CD4-positive, alpha-beta memory T cell (primary cell): ENCODE measurements around the gene PLA2G4E. TPM values are rescaled to one million over a fixed set of nuclear protein-coding genes. Genes with fewer than 3 reads are reported as not detected.

Experiments
- CTCF ChIA-PET: fragments of 350-600 bp; sonication (Branson Sonifier 250); formaldehyde crosslinking; loops from one replicate; lab custom pipeline; 2021; ENCODE audit warnings: inconsistent platforms; ENCODE audit not compliant: partially characterized antibody; lab: Charles Lee
- POLR2A ChIA-PET: fragments of 350-600 bp; sonication (Branson Sonifier 250); formaldehyde crosslinking; loops from one replicate; lab custom pipeline; 2021; ENCODE audit not compliant: partially characterized antibody; lab: Charles Lee
- DNase-seq, 5 donors: peaks; one replicate each; pipeline versions ENCODE4 v3.0.0 to v3.0.0-alpha.2; 2020 to 2022; ENCODE audit warnings: mixed read lengths in 1 of 5
- H3K27ac ChIP-seq: one replicate; pipeline ENCODE4 v1.7.0; 2013; ENCODE audit warnings: low read depth, low read length
- H3K27me3 ChIP-seq: 2 replicates; pipeline ENCODE4 v1.7.0; 2013; ENCODE audit warnings: mild to moderate bottlenecking, low read length, moderate library complexity; ENCODE audit not compliant: insufficient read depth
- H3K36me3 ChIP-seq: 2 replicates; pipeline ENCODE4 v1.7.0; 2013; ENCODE audit warnings: mild to moderate bottlenecking, low read length, moderate library complexity; ENCODE audit not compliant: insufficient read depth
- H3K4me1 ChIP-seq: 2 replicates; pipeline ENCODE4 v1.7.0; 2013; ENCODE audit warnings: mild to moderate bottlenecking, low read length, moderate library complexity; ENCODE audit not compliant: insufficient read depth
- H3K4me3 ChIP-seq, 2 donors: one replicate each; pipeline ENCODE4 v1.7.0; 2013; ENCODE audit warnings: low read length in 2 of 2, mild to moderate bottlenecking in 1 of 2
- H3K9me3 ChIP-seq, 2 donors: one replicate each; pipeline ENCODE4 v1.7.0; 2013; ENCODE audit warnings: low read length in 2 of 2, control low read depth in 1 of 2; ENCODE audit not compliant: control insufficient read depth in 1 of 2
- H3K27ac Mint-ChIP-seq, 7 donors: one replicate each; pipeline ENCODE4 v1.8.0; 2020 to 2021; ENCODE audit warnings: mixed read lengths in 7 of 7, mild to moderate bottlenecking in 6 of 7, inconsistent platforms in 3 of 7, moderate library complexity in 3 of 7
- H3K27me3 Mint-ChIP-seq, 2 donors: one replicate each; pipeline ENCODE4 v1.8.0; 2020 to 2021; ENCODE audit warnings: mixed read lengths in 2 of 2
- H3K36me3 Mint-ChIP-seq, 2 donors: one replicate each; pipeline ENCODE4 v1.8.0; 2020 to 2021; ENCODE audit warnings: mixed read lengths in 2 of 2, inconsistent platforms in 1 of 2, mild to moderate bottlenecking in 1 of 2
- H3K4me1 Mint-ChIP-seq, 4 donors: one replicate each; pipeline ENCODE4 v1.8.0; 2020 to 2021; ENCODE audit warnings: mixed read lengths in 4 of 4, mild to moderate bottlenecking in 1 of 4
- H3K4me3 Mint-ChIP-seq, 8 donors: one replicate each; pipeline ENCODE4 v1.8.0; 2020 to 2021; ENCODE audit warnings: mixed read lengths in 8 of 8, mild to moderate bottlenecking in 7 of 8, moderate library complexity in 6 of 8, inconsistent platforms in 3 of 8
- H3K9me3 Mint-ChIP-seq, 8 donors: one replicate each; pipeline ENCODE4 v1.8.0; 2020 to 2021; ENCODE audit warnings: mixed read lengths in 8 of 8, mild to moderate bottlenecking in 5 of 8, inconsistent platforms in 3 of 8, moderate library complexity in 1 of 8
- intact Hi-C: fragments of 100-400 bp; cut with micrococcal nuclease; formaldehyde crosslinking; loops from one replicate; pipeline ENCODE4 v1.15.1; 2023
- polyA plus RNA-seq, 2 donors: library from polyadenylated mRNA; unstranded; fragments of 300-500 nt; fragmentation: Illumina TruSeq; gene quantifications; one replicate each; pipeline ENCODE4 v1.2.3, GENCODE V29; 2021
- total RNA-seq, 2 experiments: library from RNA; stranded (reverse); gene quantifications; one replicate each; pipeline ENCODE4 v1.2.3, GENCODE V29; 2021

The PLA2G4E gene
- total and polyA plus RNA-seq, 4 experiments from 2014 or later, result not detected

- Histone ChIP-seq H3K4me1 (peaks cover 3% of the 10 kb centered on the region), H3K27ac (no peak overlapping the region), H3K9me3 (no peaks in the 10 kb centered on the region), H3K4me3 (no peak overlapping the region), H3K27me3 (no peaks in the 10 kb centered on the region), H3K36me3 (peaks cover 23% of the 10 kb centered on the region)
- H3K27ac Mint-ChIP-seq, result peak overlapping the region in 1 of 7 donors; percentile 26
- no peak for DNase-seq
- H3K4me3 Mint-ChIP-seq, result no peak overlapping the region
- H3K4me1 Mint-ChIP-seq, result peaks cover 0 to 12% (median 3%) of the 10 kb centered on the region in 4 donors
- H3K9me3 Mint-ChIP-seq, result no peaks in the 10 kb centered on the region
- H3K27me3 Mint-ChIP-seq, result no peaks in the 10 kb centered on the region
- ChIA-PET CTCF (interaction anchor here (0.7 to 1.6 kb wide), 4 partner anchors 10 to 132 kb away, joined by 3 to 5 read pairs (median 3); no protein-coding TSS in a partner anchor), POLR2A (interaction anchor here (1.3 to 4.2 kb wide), 2 partner anchors 10 to 16 kb away, joined by 4 to 18 read pairs; no protein-coding TSS in a partner anchor)
- peaks cover 17 to 52% of the 10 kb centered on the region in 2 donors for H3K36me3 Mint-ChIP-seq
- intact Hi-C loops, result no loop called here
Observed at GRCh38 chr15:41952013-41952563, 68.8 kb downstream of the PLA2G4E start.

DNA sequence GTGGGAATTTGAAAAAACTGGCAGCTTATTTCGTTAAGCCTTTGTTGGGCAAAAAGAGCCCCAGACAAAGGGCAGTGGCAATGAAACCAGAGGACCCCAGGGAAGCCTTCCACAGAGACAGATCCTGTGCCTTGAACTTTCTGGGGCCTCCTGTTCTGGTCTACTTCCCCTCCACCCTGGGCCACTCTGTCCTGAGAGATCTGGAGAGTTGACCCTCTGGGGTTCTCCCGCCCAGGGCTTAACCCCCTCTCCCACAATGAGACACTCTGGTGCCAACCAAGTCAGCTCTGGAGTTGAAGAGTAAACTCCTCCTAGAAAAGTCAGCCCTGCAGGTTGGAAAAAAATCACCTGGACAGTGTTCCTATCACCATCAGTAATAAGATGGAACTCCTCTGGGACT lies 69.3 kb downstream of the PLA2G4E start:
- H3K27me3 ChIP-seq, result no peaks in the 10 kb centered on the region
- no peak overlapping the region for H3K27ac ChIP-seq
- ChIA-PET CTCF (interaction anchor here (1.1 to 1.6 kb wide), 2 partner anchors 10 to 12 kb away, joined by 3 read pairs; no protein-coding TSS in a partner anchor), POLR2A (interaction anchor here (1.3 to 4.2 kb wide), 2 partner anchors 10 to 15 kb away, joined by 4 to 18 read pairs; no protein-coding TSS in a partner anchor)
- H3K4me3 ChIP-seq, result no peak overlapping the region
- H3K9me3 ChIP-seq, result no peaks in the 10 kb centered on the region
- Mint-ChIP-seq H3K36me3 (peaks cover 17 to 51% of the 10 kb centered on the region in 2 donors), H3K27ac (peak overlapping the region in 2 of 7 donors; percentile 29 to 81), H3K4me3 (no peak overlapping the region), H3K9me3 (no peaks in the 10 kb centered on the region), H3K27me3 (no peaks in the 10 kb centered on the region), H3K4me1 (peaks cover 0 to 8% (median under 1%) of the 10 kb centered on the region in 4 donors)
- intact Hi-C loops, result no loop called here
- DNase-seq, result no peak
- no peaks in the 10 kb centered on the region for H3K4me1 ChIP-seq
- peaks cover 23% of the 10 kb centered on the region for H3K36me3 ChIP-seq

DNA sequence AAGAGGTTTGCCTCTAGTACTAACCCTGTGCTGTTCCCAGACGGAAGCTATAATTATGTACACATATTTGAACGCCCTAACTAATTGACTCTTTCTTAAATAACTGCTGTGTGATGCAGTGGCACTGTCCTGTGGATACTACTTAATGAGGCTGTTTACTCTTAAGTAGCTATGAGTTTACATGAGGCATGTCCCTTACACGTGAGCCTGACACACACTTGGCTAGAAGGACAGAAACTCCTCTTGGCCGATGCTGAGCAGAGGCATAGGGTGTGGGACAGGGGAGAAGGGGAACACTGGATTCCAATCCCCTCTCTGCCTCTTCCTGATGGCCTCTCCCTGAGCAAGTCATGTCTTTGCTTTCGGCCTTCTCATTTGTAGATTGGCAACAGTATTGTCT lies 70.4 kb downstream of the PLA2G4E start:
- Mint-ChIP-seq H3K36me3 (peaks cover 17 to 48% of the 10 kb centered on the region in 2 donors), H3K4me3 (no peak overlapping the region), H3K9me3 (no peaks in the 10 kb centered on the region), H3K27me3 (no peaks in the 10 kb centered on the region), H3K4me1 (peaks cover 0 to 5% (median 0%) of the 10 kb centered on the region in 4 donors), H3K27ac (peak overlapping the region in 4 of 7 donors; percentile 6 to 58 (median 52))
- Histone ChIP-seq H3K4me3 (no peak overlapping the region), H3K27me3 (no peaks in the 10 kb centered on the region), H3K36me3 (peaks cover 23% of the 10 kb centered on the region), H3K4me1 (no peaks in the 10 kb centered on the region), H3K9me3 (no peaks in the 10 kb centered on the region), H3K27ac (no peak overlapping the region)
- intact Hi-C loops, result no loop called here
- CTCF ChIA-PET, result interaction anchor here (0.9 kb wide), 1 partner anchor 46 kb away, joined by 3 read pairs; no protein-coding TSS in a partner anchor
- no peak for DNase-seq
- POLR2A ChIA-PET, result no interaction called here

GRCh38 chr15:41950127-41950483 lies 70.7 kb downstream of the PLA2G4E start:
- Histone ChIP-seq H3K36me3 (peaks cover 23% of the 10 kb centered on the region), H3K27me3 (no peaks in the 10 kb centered on the region), H3K4me3 (no peak overlapping the region), H3K4me1 (no peaks in the 10 kb centered on the region), H3K9me3 (no peaks in the 10 kb centered on the region), H3K27ac (no peak overlapping the region)
- intact Hi-C loops, result no loop called here
- POLR2A ChIA-PET, result no interaction called here
- no peak for DNase-seq
- Mint-ChIP-seq H3K27me3 (no peaks in the 10 kb centered on the region), H3K9me3 (no peaks in the 10 kb centered on the region), H3K4me3 (no peak overlapping the region), H3K27ac (peak overlapping the region in 2 of 7 donors; percentile 6 to 47), H3K36me3 (peaks cover 17 to 50% of the 10 kb centered on the region in 2 donors), H3K4me1 (peaks cover 0 to 5% (median 0%) of the 10 kb centered on the region in 4 donors)
- CTCF ChIA-PET, result interaction anchor here (0.9 kb wide), 1 partner anchor 46 kb away, joined by 3 read pairs; no protein-coding TSS in a partner anchor

DNA sequence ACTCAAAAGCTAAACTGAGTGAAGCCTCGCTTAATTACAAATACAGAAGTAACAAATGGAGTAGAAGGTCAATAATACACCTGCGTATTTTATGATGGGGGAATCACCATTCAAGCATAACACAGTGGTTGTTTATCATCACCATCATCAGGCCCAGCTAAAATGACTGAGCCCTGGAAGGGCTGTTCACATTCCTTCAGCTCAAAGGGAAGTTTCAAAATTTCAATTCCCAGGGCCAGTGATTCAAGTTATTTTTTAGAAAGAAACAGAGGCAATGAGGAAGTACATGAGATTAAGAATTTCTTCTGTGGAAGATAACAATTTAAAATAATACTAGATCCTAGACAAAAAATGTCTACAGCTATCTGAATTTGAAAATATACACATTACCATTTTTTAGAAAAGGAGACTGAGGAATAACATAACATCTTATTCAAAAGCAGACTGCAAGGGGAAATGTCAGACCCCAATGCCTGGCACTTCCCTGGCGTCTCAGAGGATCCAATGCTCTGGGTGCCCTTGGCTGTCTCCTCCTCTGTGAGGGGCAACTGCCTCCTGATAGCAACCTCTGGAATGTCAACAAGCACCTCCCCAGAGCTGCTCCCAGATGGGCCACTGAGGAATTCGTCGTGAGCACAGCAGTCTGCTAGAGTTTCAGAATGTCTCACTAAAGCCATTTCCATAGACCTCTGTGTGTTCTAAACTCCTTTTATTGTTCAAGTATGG lies 71.3 kb downstream of the PLA2G4E start:
- no peak overlapping the region for H3K4me3 ChIP-seq
- H3K27ac ChIP-seq, result no peak overlapping the region
- Mint-ChIP-seq H3K27me3 (no peaks in the 10 kb centered on the region), H3K4me3 (no peak overlapping the region), H3K4me1 (peaks cover 0 to 5% (median 0%) of the 10 kb centered on the region in 4 donors), H3K9me3 (no peaks in the 10 kb centered on the region), H3K27ac (no peak overlapping the region), H3K36me3 (peaks cover 17 to 50% of the 10 kb centered on the region in 2 donors)
- no peaks in the 10 kb centered on the region for H3K27me3 ChIP-seq
- no peaks in the 10 kb centered on the region for H3K9me3 ChIP-seq
- peaks cover 23% of the 10 kb centered on the region for H3K36me3 ChIP-seq
- CTCF ChIA-PET, result interaction anchor here (0.7 kb wide), 1 partner anchor 12 kb away, joined by 4 read pairs; no protein-coding TSS in a partner anchor
- no peaks in the 10 kb centered on the region for H3K4me1 ChIP-seq
- POLR2A ChIA-PET, result interaction anchor here (1.3 kb wide), 1 partner anchor 23 kb away, joined by 4 read pairs; the partner anchor contains the start of gene EHD4
- DNase-seq, result no peak
- intact Hi-C loops, result no loop called here

GRCh38 chr15:41948490-41948889 lies 72.4 kb downstream of the PLA2G4E start:
- Mint-ChIP-seq H3K36me3 (peaks cover 14 to 47% of the 10 kb centered on the region in 2 donors), H3K4me1 (peaks cover 0 to 4% (median 0%) of the 10 kb centered on the region in 4 donors), H3K27me3 (no peaks in the 10 kb centered on the region), H3K9me3 (no peaks in the 10 kb centered on the region), H3K27ac (no peak overlapping the region), H3K4me3 (no peak overlapping the region)
- Histone ChIP-seq H3K4me3 (no peak overlapping the region), H3K27me3 (no peaks in the 10 kb centered on the region), H3K27ac (no peak overlapping the region), H3K9me3 (no peaks in the 10 kb centered on the region), H3K4me1 (no peaks in the 10 kb centered on the region), H3K36me3 (peaks cover 20% of the 10 kb centered on the region)
- no peak for DNase-seq
- ChIA-PET POLR2A (interaction anchor here (1.0 to 1.3 kb wide), 2 partner anchors 21 to 24 kb away, joined by 4 to 6 read pairs; partner anchors contain the start of gene EHD4), CTCF (interaction anchor here (1.5 kb wide), 1 partner anchor 11 kb away, joined by 3 read pairs; no protein-coding TSS in a partner anchor)
- intact Hi-C loops, result no loop called here

DNA sequence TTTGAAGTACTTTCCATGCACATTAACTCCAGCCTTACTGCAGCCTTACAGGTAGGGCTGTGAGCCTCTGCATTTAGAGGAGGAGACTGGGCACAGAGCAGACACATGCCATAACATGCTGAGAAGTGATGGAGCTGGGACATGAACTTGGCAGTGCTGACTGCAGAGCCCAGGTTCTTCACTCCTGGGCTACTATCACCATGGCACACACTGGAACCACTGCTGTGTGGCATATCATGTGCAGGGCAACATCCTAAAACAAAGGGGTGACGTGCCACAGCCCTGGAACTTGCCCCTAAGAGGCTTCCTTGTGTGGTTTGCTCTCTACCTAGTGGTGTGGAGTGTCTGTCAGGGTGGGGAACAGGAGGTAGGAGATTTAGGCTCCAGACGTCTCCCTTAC lies 73.9 kb downstream of the PLA2G4E start:
- Histone ChIP-seq H3K4me1 (no peaks in the 10 kb centered on the region), H3K27ac (no peak overlapping the region), H3K9me3 (no peaks in the 10 kb centered on the region), H3K36me3 (peaks cover 14% of the 10 kb centered on the region), H3K27me3 (no peaks in the 10 kb centered on the region), H3K4me3 (no peak overlapping the region)
- Mint-ChIP-seq H3K9me3 (no peaks in the 10 kb centered on the region), H3K27me3 (no peaks in the 10 kb centered on the region), H3K27ac (peak overlapping the region in 4 of 7 donors; percentile 13 to 65 (median 44)), H3K4me1 (peaks cover 0 to 6% (median 3%) of the 10 kb centered on the region in 4 donors), H3K36me3 (peaks cover 7 to 41% of the 10 kb centered on the region in 2 donors), H3K4me3 (no peak overlapping the region)
- ChIA-PET POLR2A (no interaction called here), CTCF (interaction anchor here (1.5 kb wide), 1 partner anchor 10 kb away, joined by 3 read pairs; no protein-coding TSS in a partner anchor)
- DNase-seq, result no peak
- intact Hi-C loops, result no loop called here
